HCT116 (cell line): Measurements from ENCODE around the gene CDH13. TPM values are rescaled to one million over a fixed set of nuclear protein-coding genes. Genes with fewer than 3 reads are reported as not detected.

Experiments used
- ATAC-seq: fragments of 200-7000 bp; cut with Tn5 transposase; 2 replicates; pipeline ENCODE4 v1.9.1; 2020; ENCODE audit warnings: mild to moderate bottlenecking, moderate library complexity
- Bru-seq: library from RNA; stranded (reverse); fragments of 400-500 nt; gene quantifications from one replicate; lab custom pipeline; 2021; lab: Mats Ljungman, UMichigan
- BruChase-seq, 2 experiments: library from RNA; stranded (reverse); fragments of 400-500 nt; gene quantifications; one replicate each; lab custom pipeline; 2021; lab: Mats Ljungman, UMichigan
- BruUV-seq: library from RNA; stranded (reverse); fragments of 400-500 nt; replicated peaks from 2 replicates; lab custom pipeline; 2021; lab: Mats Ljungman, UMichigan
- CTCF ChIA-PET: fragments of 300-600 bp; sonication (Branson Sonifier 250); formaldehyde crosslinking; loops from one replicate; lab custom pipeline; 2021; ENCODE audit warnings: antibody characterized with exemption; lab: Charles Lee
- POLR2A ChIA-PET: fragments of 300-600, 350-600 bp; sonication (Branson Sonifier 250); formaldehyde crosslinking; loops from one replicate; lab custom pipeline; 2021; ENCODE audit warnings: antibody characterized with exemption; lab: Charles Lee
- RAD21 ChIA-PET, 2 experiments: fragments of 300-600 bp; sonication (Branson Sonifier 250); formaldehyde crosslinking; loops; one replicate each; lab custom pipeline; 2023; ENCODE audit warnings: low total read pairs in 2 of 2; ENCODE audit not compliant: uncharacterized antibody in 2 of 2, unreplicated experiment in 2 of 2, low non-redundant PET in 1 of 2; lab: Charles Lee
- DNase-seq: peaks from one replicate; pipeline ENCODE4 v3.0.0-alpha.2; 2010; ENCODE audit warnings: low read depth, low spot score
- H2AFZ ChIP-seq: fragments of 200-600 bp; shearing (Covaris generic), sonication (generic); 2 replicates; pipeline ENCODE4 v1.6.1; 2017; ENCODE audit warnings: low read depth, mixed run types, mixed read lengths, antibody characterized with exemption, low read length; ENCODE audit not compliant: poor library complexity, severe bottlenecking
- H3K27ac ChIP-seq: 2 replicates; pipeline ENCODE4 v1.5.1; 2012; ENCODE audit warnings: low read depth, low read length
- H3K27me3 ChIP-seq: fragments of 200-600 bp; sonication (generic); 2 replicates; pipeline ENCODE4 v1.6.1; 2016; ENCODE audit warnings: mixed run types, low read length, mixed read lengths; ENCODE audit not compliant: insufficient read depth
- H3K36me3 ChIP-seq, 2 experiments: fragments of 200-500 bp in 1 of 2; fragments of 200-600 bp in 1 of 2; sonication (Bioruptor generic) in 1 of 2; sonication (generic) in 1 of 2; 2 replicates each; pipeline versions ENCODE4 v1.5.1 to v1.6.1; 2014 to 2016; ENCODE audit warnings: low read length in 2 of 2, inconsistent platforms in 1 of 2, mixed read lengths in 1 of 2, mixed run types in 1 of 2; ENCODE audit not compliant: insufficient read depth in 2 of 2, control insufficient read depth in 1 of 2
- H3K4me1 ChIP-seq, 2 experiments: fragments of 200-600 bp in 1 of 2; sonication (generic) in 1 of 2; 2 replicates each; pipeline versions ENCODE4 v1.5.1 to v1.6.1; 2012 to 2017; ENCODE audit warnings: low read length in 2 of 2, inconsistent platforms in 1 of 2, mild to moderate bottlenecking in 1 of 2, mixed read lengths in 1 of 2, mixed run types in 1 of 2, moderate library complexity in 1 of 2; ENCODE audit not compliant: insufficient read depth in 2 of 2, control insufficient read depth in 1 of 2
- H3K4me2 ChIP-seq: fragments of 200-600 bp; sonication (generic); 2 replicates; pipeline ENCODE4 v1.6.1; 2017; ENCODE audit warnings: mixed run types, low read length, mixed read lengths
- H3K4me3 ChIP-seq, 2 experiments: fragments of 200-600 bp in 1 of 2; sonication (generic) in 1 of 2; replicated peaks in 1 of 2; 2 replicates each; pipeline ENCODE4 v1.5.1; 2011 to 2016; ENCODE audit warnings: low read length in 2 of 2, control low read depth in 1 of 2, low read depth in 1 of 2, mild to moderate bottlenecking in 1 of 2, mixed read lengths in 1 of 2, mixed run types in 1 of 2
- H3K79me2 ChIP-seq: fragments of 200-600 bp; sonication (generic); 2 replicates; pipeline ENCODE4 v1.6.1; 2017; ENCODE audit warnings: mild to moderate bottlenecking, mixed run types, low read length, moderate library complexity, mixed read lengths; ENCODE audit not compliant: insufficient read depth
- H3K9ac ChIP-seq: fragments of 200-600 bp; sonication (generic); 2 replicates; pipeline ENCODE4 v1.6.1; 2016; ENCODE audit warnings: low read length, mixed read lengths
- H3K9me2 ChIP-seq: fragments of 200-600 bp; sonication (generic), shearing (Covaris generic); 2 replicates; pipeline ENCODE4 v1.6.1; 2017; ENCODE audit warnings: mixed run types, mild to moderate bottlenecking, moderate library complexity; ENCODE audit not compliant: insufficient read depth
- H3K9me3 ChIP-seq, 2 experiments: fragments of 200-500 bp in 1 of 2; fragments of 200-600 bp in 1 of 2; sonication (Bioruptor generic) in 1 of 2; sonication (generic) in 1 of 2; 2 replicates each; pipeline ENCODE4 v1.6.1; 2014 to 2017; ENCODE audit warnings: low read length in 2 of 2, mixed read lengths in 2 of 2, inconsistent platforms in 1 of 2, low read depth in 1 of 2, mild to moderate bottlenecking in 1 of 2, mixed run types in 1 of 2, moderate library complexity in 1 of 2; ENCODE audit not compliant: control insufficient read depth in 1 of 2, insufficient read depth in 1 of 2
- H4K20me1 ChIP-seq: fragments of 200-600 bp; sonication (generic), shearing (Covaris generic); 2 replicates; pipeline ENCODE4 v1.6.1; 2017; ENCODE audit warnings: mixed run types, mild to moderate bottlenecking, moderate library complexity; ENCODE audit not compliant: insufficient read depth
- ATF3 ChIP-seq: IDR thresholded peaks from 2 replicates; pipeline ENCODE4 v1.6.1; 2012
- CBX3 ChIP-seq: IDR thresholded peaks from 2 replicates; pipeline ENCODE4 v1.6.1; 2012; ENCODE audit warnings: low read depth
- CTCF ChIP-seq, 3 experiments: fragments of 200-600 bp in 1 of 3; sonication (generic) in 1 of 3; IDR thresholded peaks in 2 of 3; conservative IDR thresholded peaks in 1 of 3; 2 replicates each; pipeline ENCODE4 v1.5.1; 2012 to 2017; ENCODE audit warnings: low read depth in 2 of 3, low read length in 2 of 3, antibody characterized with exemption in 1 of 3, borderline replicate concordance in 1 of 3, control low read depth in 1 of 3, mild to moderate bottlenecking in 1 of 3, mixed read lengths in 1 of 3, mixed run types in 1 of 3, moderate library complexity in 1 of 3; ENCODE audit not compliant: insufficient read depth in 1 of 3
- EGR1 ChIP-seq: IDR thresholded peaks from 2 replicates; pipeline ENCODE4 v1.6.1; 2012; ENCODE audit warnings: low read depth
- EZH2 ChIP-seq: fragments of 200-600 bp; sonication (generic); IDR thresholded peaks from 2 replicates; pipeline ENCODE4 v1.6.1; 2017; ENCODE audit warnings: antibody characterized with exemption, mixed run types
- MAX ChIP-seq: IDR thresholded peaks from 2 replicates; pipeline ENCODE4 v1.6.1; 2012
- RAD21 ChIP-seq: IDR thresholded peaks from 2 replicates; pipeline ENCODE4 v1.6.1; 2012; ENCODE audit warnings: low read depth, mild to moderate bottlenecking
- SRF ChIP-seq: IDR thresholded peaks from 2 replicates; pipeline ENCODE4 v1.6.1; 2012; ENCODE audit warnings: low read depth
- YY1 ChIP-seq: IDR thresholded peaks from 2 replicates; pipeline ENCODE4 v1.6.1; 2011; ENCODE audit warnings: low read length, low read depth, moderate library complexity, mild to moderate bottlenecking; ENCODE audit not compliant: insufficient replicate concordance; ENCODE audit errors: extremely low read depth
- ZBTB33 ChIP-seq: IDR thresholded peaks from 2 replicates; pipeline ENCODE4 v1.6.1; 2011; ENCODE audit warnings: mild to moderate bottlenecking, low read length, moderate library complexity; ENCODE audit not compliant: insufficient replicate concordance; ENCODE audit errors: extremely low read depth
- ZFX ChIP-seq: fragments of 450-650 bp; IDR thresholded peaks from 2 replicates; pipeline ENCODE4 v1.6.1; 2017
- ZNF274 ChIP-seq: fragments of 200-500 bp; sonication (Bioruptor generic); IDR thresholded peaks from 2 replicates; pipeline ENCODE4 v1.6.1; 2014; ENCODE audit warnings: mild to moderate bottlenecking, low read depth, low read length, inconsistent platforms
- intact Hi-C: fragments of 100-400 bp; cut with micrococcal nuclease; formaldehyde crosslinking; loops from 2 replicates; pipeline ENCODE4 v1.10.0; 2022
- long read RNA-seq: library from polyadenylated mRNA; unstranded; transcript quantifications from one replicate; pipeline ENCODE4 v2.0.0, GENCODE V29; 2021; ENCODE audit not compliant: unreplicated experiment
- polyA plus RNA-seq: library from polyadenylated mRNA; unstranded; fragments of >200 nt; gene quantifications from 2 replicates; pipeline ENCODE4 v1.2.1, GENCODE V29; 2012; ENCODE audit warnings: missing spikeins
- total RNA-seq: library from RNA; stranded (reverse); gene quantifications from one replicate; pipeline ENCODE4 v1.2.1, GENCODE V29; 2021; ENCODE audit not compliant: unreplicated experiment

CDH13 gene
- total RNA-seq (not detected), Bru-seq, nascent RNA (percentile 2 among the genes with signal in this experiment), BruChase-seq, experiment 1, labeled RNA remaining after a 6-hour chase (percentile 2 among the genes with signal in this experiment), BruChase-seq, experiment 2, labeled RNA remaining after a 2-hour chase (percentile 1 among the genes with signal in this experiment)
- not detected in 2 replicates for polyA plus RNA-seq
- long read RNA-seq: 0 reads

- no peaks in the 10 kb centered on the region for H3K79me2 ChIP-seq
- no peak within 1 kb of the TSS for H3K9ac ChIP-seq
- ATAC-seq: no peak
- H3K4me3 ChIP-seq: no peak within 1 kb of the TSS
- H3K9me2 ChIP-seq: no peaks in the 10 kb centered on the region
- H3K27me3 ChIP-seq: peaks cover 31% of the 10 kb centered on the region
- no TSS peak for BruUV-seq
- H2AFZ ChIP-seq: no peak within 1 kb of the TSS
- H3K4me2 ChIP-seq: no peak within 1 kb of the TSS
- no peak within 1 kb of the TSS for H3K27ac ChIP-seq
- H3K4me1 ChIP-seq: peaks cover 7 to 15% of the 10 kb centered on the region in 2 experiments; a peak in 3 of 4 replicates
- no peaks in the 10 kb centered on the region for H4K20me1 ChIP-seq
- RAD21 ChIA-PET: no interaction called here
- intact Hi-C loops: no loop called here
- no peak for DNase-seq
- CTCF ChIA-PET: no interaction called here
- POLR2A ChIA-PET: no interaction called here
- H3K9me3 ChIP-seq: no peaks in the 10 kb centered on the region
- no peaks in the 10 kb centered on the region for H3K36me3 ChIP-seq
- TF ChIP-seq ZNF274 (no peak), ATF3 (no peak), CBX3 (no peak), SRF (no peak), MAX (no peak), YY1 (no peak), EGR1 (no peak), EZH2 (no peak), RAD21 (no peak), CTCF (IDR thresholded peaks at IDR 0.05 in 2 of 3, conservative IDR thresholded peaks at IDR 0.05 in 1 of 3; ENCODE audit: borderline replicate concordance in 1 of 3, insufficient read depth in 1 of 3, low read depth in 2 of 3, low read length in 2 of 3) (no peak), ZBTB33 (no peak), ZFX (no peak)
- TF ChIP-seq, all 23 proteins: peak for 0
Observed at GRCh38 chr16:82626791-82627261, at the start of gene CDH13. TSS of gene CDH13 (plus strand) at chr16:82626969.
